MCF 10A (cell line): ENCODE measurements around the gene TENT4B. TPM values are rescaled to one million over a fixed set of nuclear protein-coding genes. Genes with fewer than 3 reads are reported as not detected.

Experiments used
- BruUV-seq: library from RNA; stranded (reverse); fragments of 400-500 nt; replicated peaks from 2 replicates; lab custom pipeline; 2021; lab: Mats Ljungman, UMichigan
- CTCF ChIA-PET: fragments of 300-600 bp; sonication (Branson Sonifier 250); formaldehyde crosslinking; extraction: SDS; loops from one replicate; lab custom pipeline; 2021; ENCODE audit warnings: antibody characterized with exemption, inconsistent platforms; lab: Yijun Ruan, JAX
- POLR2A ChIA-PET: fragments of 300-600, 350-650 bp; sonication (Branson Sonifier 250); formaldehyde crosslinking; extraction: SDS; loops from one replicate; lab custom pipeline; 2020; ENCODE audit warnings: antibody characterized with exemption, inconsistent platforms; lab: Yijun Ruan, JAX
- DNase-seq: peaks from one replicate; pipeline ENCODE4 v3.0.0-alpha.2; 2018; ENCODE audit not compliant: unreplicated experiment
- H3K27ac Mint-ChIP-seq: one replicate; pipeline ENCODE4 v1.8.0; 2022; ENCODE audit warnings: mild to moderate bottlenecking, low read depth, mixed read lengths; ENCODE audit not compliant: unreplicated experiment
- H3K27me3 Mint-ChIP-seq: one replicate; pipeline ENCODE4 v1.8.0; 2022; ENCODE audit warnings: mixed read lengths; ENCODE audit not compliant: insufficient read depth, unreplicated experiment
- H3K36me3 Mint-ChIP-seq: one replicate; pipeline ENCODE4 v1.8.0; 2022; ENCODE audit warnings: mild to moderate bottlenecking, moderate library complexity, mixed read lengths; ENCODE audit not compliant: insufficient read depth, unreplicated experiment
- H3K4me1 Mint-ChIP-seq: one replicate; pipeline ENCODE4 v1.8.0; 2022; ENCODE audit warnings: mixed read lengths; ENCODE audit not compliant: insufficient read depth, unreplicated experiment
- H3K4me3 Mint-ChIP-seq: one replicate; pipeline ENCODE4 v1.8.0; 2022; ENCODE audit warnings: mild to moderate bottlenecking, moderate library complexity, mixed read lengths; ENCODE audit not compliant: unreplicated experiment
- H3K9me3 Mint-ChIP-seq: one replicate; pipeline ENCODE4 v1.8.0; 2022; ENCODE audit warnings: mixed read lengths; ENCODE audit not compliant: unreplicated experiment
- CTCF ChIP-seq: fragments of 200-600 bp; IDR thresholded peaks from one replicate; pipeline ENCODE4 v1.8.0; 2022; ENCODE audit warnings: antibody characterized with exemption, mild to moderate bottlenecking; ENCODE audit not compliant: unreplicated experiment
- intact Hi-C: fragments of 100-400 bp; cut with micrococcal nuclease; formaldehyde crosslinking; loops from 2 replicates; pipeline ENCODE4 v1.14.1; 2022
- total RNA-seq: library from RNA; stranded (reverse); gene quantifications from 2 replicates; pipeline ENCODE4 v1.2.3, GENCODE V29; 2022

The TENT4B gene
- total RNA-seq, 1 experiment from 2014 or later: 12.1 TPM

- Mint-ChIP-seq H3K4me1 (peaks cover 29% of the 10 kb centered on the region), H3K36me3 (no peaks in the 10 kb centered on the region), H3K27ac (no peak overlapping the region), H3K27me3 (no peaks in the 10 kb centered on the region), H3K9me3 (no peaks in the 10 kb centered on the region), H3K4me3 (no peak overlapping the region)
- intact Hi-C loops: no loop called here
- POLR2A ChIA-PET: interaction anchor here (1.5 kb wide), 1 partner anchor 10 kb away, joined by 5 read pairs; no protein-coding TSS in a partner anchor
- CTCF ChIA-PET: interaction anchor here (1.1 kb wide), 2 partner anchors 17 to 18 kb away, joined by 3 read pairs; no protein-coding TSS in a partner anchor
- TF ChIP-seq CTCF: no peak
- BruUV-seq: no TSS peak
- no peak for DNase-seq
These were observed 39.4 kb downstream of the TENT4B start for GRCh38 chr16:50192386-50193050.

DNA sequence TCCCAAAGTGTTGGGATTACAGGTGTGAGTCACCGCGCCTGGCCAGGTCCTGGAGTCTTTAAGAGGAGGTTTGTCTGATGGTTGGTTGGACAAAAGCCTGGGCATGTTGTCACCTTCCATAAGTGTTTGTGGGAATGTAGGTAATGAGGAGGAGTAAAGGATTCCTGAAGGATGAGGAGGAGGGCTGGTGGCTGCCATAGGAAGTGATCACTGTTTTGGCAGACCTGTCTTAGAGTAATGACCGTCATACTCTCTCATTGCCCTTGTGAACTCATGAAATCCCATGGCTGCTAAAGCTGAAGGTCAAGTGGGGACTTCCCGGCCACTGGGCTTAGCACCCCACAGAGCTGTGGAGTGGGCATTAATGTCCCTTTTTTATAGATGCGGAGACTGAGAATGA is 40.5 kb downstream of the TENT4B start:
- no peaks in the 10 kb centered on the region for H3K27me3 Mint-ChIP-seq
- peak overlapping the region; percentile 32 for H3K27ac Mint-ChIP-seq
- peak; percentile 58 for DNase-seq
- BruUV-seq: no TSS peak
- no peak overlapping the region for H3K4me3 Mint-ChIP-seq
- intact Hi-C loops: no loop called here
- no peaks in the 10 kb centered on the region for H3K9me3 Mint-ChIP-seq
- TF ChIP-seq CTCF: no peak
- ChIA-PET POLR2A (interaction anchor here (0.6 kb wide), 1 partner anchor 29 kb away, joined by 3 read pairs; no protein-coding TSS in a partner anchor), CTCF (interaction anchor here (1.1 kb wide), 1 partner anchor 16 kb away, joined by 3 read pairs; no protein-coding TSS in a partner anchor)
- H3K4me1 Mint-ChIP-seq: peaks cover 33% of the 10 kb centered on the region
- no peaks in the 10 kb centered on the region for H3K36me3 Mint-ChIP-seq

- DNase-seq: peak; percentile 13
- no TSS peak for BruUV-seq
- Mint-ChIP-seq H3K27ac (peak overlapping the region; percentile 76), H3K9me3 (no peaks in the 10 kb centered on the region), H3K27me3 (no peaks in the 10 kb centered on the region), H3K36me3 (no peaks in the 10 kb centered on the region), H3K4me3 (peak overlapping the region; percentile 28), H3K4me1 (peaks cover 33% of the 10 kb centered on the region)
- ChIA-PET CTCF (interaction anchor here (0.7 to 1.0 kb wide), 4 partner anchors 10 to 612 kb away, joined by 3 to 7 read pairs (median 4); no protein-coding TSS in a partner anchor), POLR2A (interaction anchor here (0.9 to 1.2 kb wide), 5 partner anchors 9 to 546 kb away, joined by 3 to 4 read pairs (median 3); partner anchors contain the start of gene CYLD)
- intact Hi-C loops: no loop called here
- TF ChIP-seq CTCF: no peak
These were observed 42.2 kb downstream of the TENT4B start for GRCh38 chr16:50195276-50195675.

DNA sequence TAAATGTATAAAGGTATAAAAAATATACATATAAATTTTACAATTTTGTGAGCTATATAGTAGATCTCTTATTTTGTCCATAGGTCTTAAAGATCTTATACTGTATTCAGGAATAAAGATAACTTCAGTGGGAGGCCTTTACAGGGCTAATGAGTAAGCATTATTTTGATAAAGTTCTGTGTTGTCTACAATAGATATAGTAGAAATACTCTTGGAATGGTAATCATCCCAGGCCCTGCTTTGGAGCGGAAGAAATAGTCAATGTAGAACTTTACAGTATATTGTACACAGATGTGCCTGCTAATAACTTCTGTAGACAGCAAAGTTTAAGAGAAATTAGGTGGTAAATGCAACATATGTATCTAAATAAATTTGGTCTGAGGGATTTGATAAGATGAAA is 42.6 kb downstream of the TENT4B start:
- intact Hi-C loops: no loop called here
- no peak for DNase-seq
- peak overlapping the region; percentile 76 for H3K27ac Mint-ChIP-seq
- ChIA-PET CTCF (no interaction called here), POLR2A (interaction anchor here (1.2 kb wide), 2 partner anchors 8 to 546 kb away, joined by 3 to 4 read pairs; partner anchors contain the start of gene CYLD)
- no peaks in the 10 kb centered on the region for H3K36me3 Mint-ChIP-seq
- BruUV-seq: no TSS peak
- H3K4me3 Mint-ChIP-seq: no peak overlapping the region
- TF ChIP-seq CTCF: no peak
- H3K9me3 Mint-ChIP-seq: no peaks in the 10 kb centered on the region
- peaks cover 31% of the 10 kb centered on the region for H3K4me1 Mint-ChIP-seq
- no peaks in the 10 kb centered on the region for H3K27me3 Mint-ChIP-seq
